K562 (cell line): ENCODE results near the gene KCNIP2. TPM values are rescaled to one million over a fixed set of nuclear protein-coding genes. Genes with fewer than 3 reads are reported as not detected.

Experiments used
- ATF1 ChIP-seq, 2 experiments: fragments of 450-650 bp in 1 of 2; IDR thresholded peaks; 2 replicates each; pipeline ENCODE4 v1.6.1; 2016; ENCODE audit warnings: missing compliant biosample characterization in 1 of 2, missing genetic modification characterization in 1 of 2
- BDP1 ChIP-seq: IDR thresholded peaks from 3 replicates; pipeline ENCODE4 v1.6.1; 2011; ENCODE audit not compliant: insufficient read length, insufficient read depth
- ELF2 ChIP-seq: fragments of 250-450 bp; sonication (Bioruptor Pico); IDR thresholded peaks from 2 replicates; pipeline ENCODE4 v1.5.0; 2021; ENCODE audit warnings: mild to moderate bottlenecking
- HNRNPLL ChIP-seq: fragments of 200-400 bp; formaldehyde crosslinking; IDR thresholded peaks from 2 replicates; pipeline ENCODE4 v1.6.1; 2017; ENCODE audit warnings: low read length, low read depth, mild to moderate bottlenecking; ENCODE audit not compliant: poor library complexity, severe bottlenecking
- ILK ChIP-seq: fragments of 450-650 bp; IDR thresholded peaks from 2 replicates; pipeline ENCODE4 v1.6.1; 2016; ENCODE audit warnings: missing genetic modification characterization, low read depth, mild to moderate bottlenecking, missing compliant biosample characterization, moderate library complexity, borderline replicate concordance
- JUN ChIP-seq, 2 experiments: sonication (generic) in 1 of 2; formaldehyde crosslinking in 1 of 2; IDR thresholded peaks; 2 replicates each; pipeline versions ENCODE4 v1.6.1 to v1.8.0; 2012 to 2022; ENCODE audit warnings: borderline replicate concordance in 2 of 2, mild to moderate bottlenecking in 2 of 2, improper control_type of control experiment in 1 of 2, low read depth in 1 of 2, low read length in 1 of 2, missing genetic modification reagents in 1 of 2
- MCM2 ChIP-seq: fragments of 450-650 bp; IDR thresholded peaks from 2 replicates; pipeline ENCODE4 v1.6.1; 2017; ENCODE audit warnings: low read depth, mild to moderate bottlenecking
- MYBL2 ChIP-seq, 2 experiments: fragments of 450-650 bp in 1 of 2; sonication (generic) in 1 of 2; formaldehyde crosslinking in 1 of 2; IDR thresholded peaks; 2 replicates each; pipeline versions ENCODE4 v1.6.1 to v1.8.1; 2017 to 2022; ENCODE audit warnings: borderline replicate concordance in 1 of 2, inconsistent platforms in 1 of 2, low read depth in 1 of 2, mild to moderate bottlenecking in 1 of 2, missing genetic modification reagents in 1 of 2, moderate library complexity in 1 of 2
- NFIX ChIP-seq: fragments of 250-450 bp; sonication (Bioruptor Pico); IDR thresholded peaks from 2 replicates; pipeline ENCODE4 v1.4.0; 2020; ENCODE audit warnings: low read depth, mild to moderate bottlenecking, moderate library complexity
- PCBP2 ChIP-seq: fragments of 200-400 bp; formaldehyde crosslinking; IDR thresholded peaks from 2 replicates; pipeline ENCODE4 v1.6.1; 2018; ENCODE audit warnings: low read length, low read depth, mild to moderate bottlenecking, moderate library complexity; ENCODE audit not compliant: poor library complexity, severe bottlenecking
- RBFOX2 ChIP-seq: fragments of 200-400 bp; formaldehyde crosslinking; IDR thresholded peaks from 2 replicates; pipeline ENCODE4 v1.6.1; 2017; ENCODE audit warnings: low read depth, mild to moderate bottlenecking, low read length, moderate library complexity
- SMAD4 ChIP-seq: fragments of 250-450 bp; sonication (Bioruptor Pico); conservative IDR thresholded peaks from 2 replicates; pipeline ENCODE4 v1.8.0; 2021; ENCODE audit warnings: inconsistent platforms, mild to moderate bottlenecking, moderate library complexity
- SNIP1 ChIP-seq: fragments of 450-650 bp; IDR thresholded peaks from 2 replicates; pipeline ENCODE4 v1.7.1; 2017; ENCODE audit warnings: low read depth, mild to moderate bottlenecking
- TCFL5 ChIP-seq: fragments of 250-450 bp; sonication (Bioruptor Pico); conservative IDR thresholded peaks from 2 replicates; pipeline ENCODE4 v1.6.1; 2021; ENCODE audit warnings: mild to moderate bottlenecking, moderate library complexity, matching md5 sums
- ZNF24 ChIP-seq: fragments of 450-650 bp; IDR thresholded peaks from 2 replicates; pipeline ENCODE4 v1.6.1; 2016
- ZNF717 ChIP-seq: fragments of 250-450 bp; sonication (Bioruptor Pico); IDR thresholded peaks from 2 replicates; pipeline ENCODE4 v1.5.0; 2021
- polyA plus RNA-seq, 8 experiments: library from polyadenylated mRNA; depleted of rRNA in 4 of 8; stranded (reverse) in 5 of 8; unstranded in 3 of 8; fragments of >200 nt; fragmentation: Nextera tagmentation in 2 of 8; fragmentation: Illumina TruSeq in 1 of 8; extraction: Ambion mirVana in 2 of 8; extraction: Trizol in 1 of 8; gene quantifications; 2 replicates each; pipeline versions ENCODE4 v1.2.1 to v1.2.3, GENCODE V29; 2011 to 2014; ENCODE audit warnings: inconsistent platforms in 1 of 8, missing spikeins in 1 of 8
- total RNA-seq, 7 experiments: library from RNA; depleted of rRNA in 6 of 7; stranded (reverse); fragments of >200 nt in 6 of 7; fragmentation: Illumina TruSeq in 2 of 7; extraction: Trizol in 2 of 7; gene quantifications; 2 replicates each; pipeline versions ENCODE4 v1.2.1 to v1.2.3, GENCODE V29; 2011 to 2021; ENCODE audit warnings: low replicate concordance in 1 of 7
- TF ChIP-seq, protein P1 (sequence below): fragments of 450-650 bp; IDR thresholded peaks from 2 replicates; pipeline ENCODE4 v1.6.1; 2016; ENCODE audit warnings: low read depth, mild to moderate bottlenecking, moderate library complexity
- TF ChIP-seq, protein P2 (sequence below), 2 experiments: fragments of 250-450 bp in 1 of 2; fragments of 450-650 bp in 1 of 2; sonication (Bioruptor Pico) in 1 of 2; IDR thresholded peaks; 2 replicates each; pipeline versions ENCODE4 v1.6.1 to v1.8.0; 2016 to 2021; ENCODE audit warnings: mild to moderate bottlenecking in 2 of 2, moderate library complexity in 2 of 2, missing compliant biosample characterization in 1 of 2, missing genetic modification characterization in 1 of 2
- TF ChIP-seq, protein P3 (sequence below): IDR thresholded peaks from 3 replicates; pipeline ENCODE4 v1.6.1; 2011; ENCODE audit warnings: borderline replicate concordance, mild to moderate bottlenecking, moderate library complexity; ENCODE audit not compliant: insufficient read length; ENCODE audit errors: extremely low read depth

Gene KCNIP2
- total and polyA plus RNA-seq, 9 of the 15 experiments (the other 6 are each of a cell fraction or from before 2014, with no cell fraction given): 2.5 to 7.6 (median 4.1) TPM

DNA sequence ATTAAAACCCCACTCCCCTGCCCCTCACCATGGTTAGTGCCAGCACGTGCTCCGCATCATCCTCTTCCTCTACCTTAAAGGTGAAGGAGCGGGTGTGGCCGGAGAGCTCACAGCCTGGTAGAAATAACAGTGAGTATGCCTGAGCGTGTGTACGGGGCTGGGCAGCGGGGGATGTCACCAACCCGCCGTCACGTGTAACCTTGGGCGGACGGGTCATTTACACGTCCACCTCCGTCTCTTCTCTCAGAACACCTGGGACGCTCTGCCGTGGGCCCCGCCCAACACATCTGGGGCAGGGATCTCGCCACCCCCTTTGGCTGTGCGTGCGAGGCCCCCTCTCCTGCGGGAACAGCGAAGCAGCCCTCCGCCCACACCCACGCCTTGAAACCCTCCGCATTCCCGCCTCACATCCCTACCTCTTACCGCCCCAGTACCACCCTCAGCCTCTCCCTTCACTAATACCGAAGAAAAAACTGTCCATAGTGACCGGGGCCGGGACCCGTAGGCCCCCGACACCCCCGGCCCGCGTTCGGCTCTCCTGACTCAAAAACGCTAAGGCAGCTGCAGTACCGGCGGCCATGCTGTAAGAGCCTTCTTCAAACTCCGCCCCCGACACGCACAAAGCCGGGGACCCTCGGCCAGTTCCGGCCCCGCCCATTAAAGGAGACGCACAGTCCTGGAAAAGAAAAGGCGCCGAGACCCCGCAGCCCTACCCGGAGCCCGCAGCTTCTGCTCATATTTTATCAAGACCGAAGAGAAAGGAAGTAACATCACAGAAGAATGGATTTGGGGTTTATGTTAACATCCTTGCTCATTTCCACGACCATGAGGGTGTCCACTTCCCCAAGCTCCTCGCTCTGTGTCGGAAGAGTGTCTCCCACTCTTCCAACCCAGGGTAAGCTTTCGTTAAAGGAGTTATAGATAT lies 60.5 kb downstream of the KCNIP2 start, which contains the start of gene NPM3 (continued):
- no peak for TF ChIP-seq PCBP2
- TF ChIP-seq MCM2: no peak
- TF ChIP-seq, protein P1, sequence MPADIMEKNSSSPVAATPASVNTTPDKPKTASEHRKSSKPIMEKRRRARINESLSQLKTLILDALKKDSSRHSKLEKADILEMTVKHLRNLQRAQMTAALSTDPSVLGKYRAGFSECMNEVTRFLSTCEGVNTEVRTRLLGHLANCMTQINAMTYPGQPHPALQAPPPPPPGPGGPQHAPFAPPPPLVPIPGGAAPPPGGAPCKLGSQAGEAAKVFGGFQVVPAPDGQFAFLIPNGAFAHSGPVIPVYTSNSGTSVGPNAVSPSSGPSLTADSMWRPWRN: no peak
- TF ChIP-seq ILK (tag): no peak
- peak; percentile 79 for TF ChIP-seq RBFOX2
- TF ChIP-seq SMAD4 (CRISPR knock-in tag): no peak
- no peak for TF ChIP-seq ZNF717
- TF ChIP-seq BDP1: no peak
- 0 out of 2 replicates have a peak, but pooled peaks have one; percentile 25 for TF ChIP-seq ATF1 (CRISPR knock-in tag; IDR thresholded peaks at IDR 0.05)
- peak; percentile 92 for TF ChIP-seq ATF1 (tag; IDR thresholded peaks at IDR 0.05)
- TF ChIP-seq TCFL5 (CRISPR knock-in tag): no peak
- TF ChIP-seq HNRNPLL: no peak
- TF ChIP-seq ELF2 (CRISPR knock-in tag): no peak
- no peak for TF ChIP-seq SNIP1
- no peak for TF ChIP-seq JUN (IDR thresholded peaks at IDR 0.05; ENCODE audit: borderline replicate concordance, low read depth, low read length)
- TF ChIP-seq JUN (CRISPR knock-in tag; IDR thresholded peaks at IDR 0.05; ENCODE audit: borderline replicate concordance): no peak
- no peak for TF ChIP-seq ZNF24
- TF ChIP-seq, protein P2, sequence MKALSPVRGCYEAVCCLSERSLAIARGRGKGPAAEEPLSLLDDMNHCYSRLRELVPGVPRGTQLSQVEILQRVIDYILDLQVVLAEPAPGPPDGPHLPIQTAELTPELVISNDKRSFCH (CRISPR knock-in tag; IDR thresholded peaks at IDR 0.05): no peak
- TF ChIP-seq, protein P2 (tag; IDR thresholded peaks at IDR 0.05): no peak
- TF ChIP-seq, protein P3, sequence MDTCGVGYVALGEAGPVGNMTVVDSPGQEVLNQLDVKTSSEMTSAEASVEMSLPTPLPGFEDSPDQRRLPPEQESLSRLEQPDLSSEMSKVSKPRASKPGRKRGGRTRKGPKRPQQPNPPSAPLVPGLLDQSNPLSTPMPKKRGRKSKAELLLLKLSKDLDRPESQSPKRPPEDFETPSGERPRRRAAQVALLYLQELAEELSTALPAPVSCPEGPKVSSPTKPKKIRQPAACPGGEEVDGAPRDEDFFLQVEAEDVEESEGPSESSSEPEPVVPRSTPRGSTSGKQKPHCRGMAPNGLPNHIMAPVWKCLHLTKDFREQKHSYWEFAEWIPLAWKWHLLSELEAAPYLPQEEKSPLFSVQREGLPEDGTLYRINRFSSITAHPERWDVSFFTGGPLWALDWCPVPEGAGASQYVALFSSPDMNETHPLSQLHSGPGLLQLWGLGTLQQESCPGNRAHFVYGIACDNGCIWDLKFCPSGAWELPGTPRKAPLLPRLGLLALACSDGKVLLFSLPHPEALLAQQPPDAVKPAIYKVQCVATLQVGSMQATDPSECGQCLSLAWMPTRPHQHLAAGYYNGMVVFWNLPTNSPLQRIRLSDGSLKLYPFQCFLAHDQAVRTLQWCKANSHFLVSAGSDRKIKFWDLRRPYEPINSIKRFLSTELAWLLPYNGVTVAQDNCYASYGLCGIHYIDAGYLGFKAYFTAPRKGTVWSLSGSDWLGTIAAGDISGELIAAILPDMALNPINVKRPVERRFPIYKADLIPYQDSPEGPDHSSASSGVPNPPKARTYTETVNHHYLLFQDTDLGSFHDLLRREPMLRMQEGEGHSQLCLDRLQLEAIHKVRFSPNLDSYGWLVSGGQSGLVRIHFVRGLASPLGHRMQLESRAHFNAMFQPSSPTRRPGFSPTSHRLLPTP: no peak
- no peak for TF ChIP-seq MYBL2 (IDR thresholded peaks at IDR 0.05; ENCODE audit: low read depth)
- TF ChIP-seq MYBL2 (CRISPR knock-in tag; IDR thresholded peaks at IDR 0.05; ENCODE audit: borderline replicate concordance): no peak
- no peak for TF ChIP-seq NFIX (CRISPR knock-in tag)
